ENCODE measurements around the gene CHD3.
"Not testable (repeated sequence)": the region's sequence is repeated elsewhere in the genome, so short reads cannot be mapped to it uniquely, and the experiment has no call there.

The CHD3 gene

DNA sequence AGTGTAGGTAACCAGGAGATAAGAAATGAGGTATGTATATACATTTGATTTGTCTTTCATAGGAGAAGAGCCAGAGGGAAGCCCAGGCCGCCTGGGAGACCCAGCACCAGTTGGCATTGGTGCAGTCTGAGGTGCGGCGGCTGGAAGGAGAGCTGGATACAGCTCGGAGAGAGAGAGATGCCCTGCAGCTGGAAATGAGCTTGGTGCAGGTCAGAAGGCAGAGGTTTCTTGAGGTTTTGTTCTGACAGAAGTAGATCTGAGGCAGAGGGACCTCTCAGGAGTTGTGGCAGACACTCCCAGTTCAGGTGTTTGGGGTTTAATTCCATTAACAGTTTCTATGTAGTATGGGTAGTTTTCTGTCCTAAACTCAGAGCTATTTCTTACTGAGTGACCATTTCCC lies 51.4 kb downstream of the CHD3 start:
- no peak for DNase-seq

DNA sequence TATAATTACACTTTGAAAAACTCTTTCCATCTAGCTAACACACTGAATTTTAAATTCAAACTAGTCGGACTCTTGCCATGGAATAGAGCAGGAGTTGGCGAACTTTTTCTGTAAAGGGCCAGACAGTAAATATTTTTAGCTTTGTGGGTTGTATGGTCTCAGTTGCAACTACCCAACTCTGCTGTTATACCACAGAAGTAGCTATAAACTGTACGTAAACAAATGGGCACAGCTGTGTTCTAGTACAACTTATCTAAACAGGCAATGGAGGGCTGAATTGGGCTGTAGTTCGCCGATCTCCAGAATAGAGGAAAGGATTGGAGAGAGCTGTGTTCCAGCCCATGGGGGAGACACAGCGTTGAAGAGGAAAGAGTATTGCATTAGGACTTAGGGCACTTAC lies 52.2 kb downstream of the CHD3 start:
- no peak for DNase-seq

DNA sequence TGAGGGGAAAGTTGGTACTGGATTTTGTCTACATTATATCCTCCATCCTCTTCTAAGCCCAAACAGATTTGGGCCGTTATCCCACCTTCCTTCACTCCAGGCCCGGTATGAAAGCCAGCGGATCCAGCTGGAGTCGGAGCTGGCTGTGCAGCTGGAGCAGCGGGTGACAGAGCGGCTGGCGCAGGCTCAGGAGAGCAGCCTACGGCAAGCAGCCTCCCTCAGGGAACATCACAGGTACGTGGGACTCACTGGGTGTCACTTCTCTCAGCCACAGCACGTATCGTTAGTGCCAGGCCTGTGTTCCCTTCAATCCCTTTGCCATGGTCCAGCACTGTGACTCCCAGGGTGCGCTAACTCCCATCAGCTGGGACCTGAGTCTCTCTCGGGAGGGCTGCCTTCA lies 54.7 kb downstream of the CHD3 start:
- no peak for DNase-seq

DNA sequence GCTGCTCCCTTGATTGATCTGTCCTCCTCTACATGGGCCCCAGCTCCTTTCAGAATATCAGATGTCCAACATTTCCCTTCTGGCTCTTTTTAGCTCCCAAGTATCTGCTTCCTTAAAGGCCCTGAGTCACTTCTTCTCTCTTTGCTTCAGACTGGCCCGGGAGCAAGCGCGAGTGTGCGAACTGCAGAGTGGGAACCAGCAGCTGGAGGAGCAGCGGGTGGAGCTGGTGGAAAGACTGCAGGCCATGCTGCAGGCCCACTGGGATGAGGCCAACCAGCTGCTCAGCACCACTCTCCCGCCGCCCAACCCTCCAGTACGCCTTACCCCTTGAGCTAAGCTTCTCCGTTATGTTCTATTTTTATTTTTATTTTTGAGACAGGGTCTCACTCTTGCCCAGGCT lies 55.7 kb downstream of the CHD3 start:
- DNase-seq, result no peak

DNA sequence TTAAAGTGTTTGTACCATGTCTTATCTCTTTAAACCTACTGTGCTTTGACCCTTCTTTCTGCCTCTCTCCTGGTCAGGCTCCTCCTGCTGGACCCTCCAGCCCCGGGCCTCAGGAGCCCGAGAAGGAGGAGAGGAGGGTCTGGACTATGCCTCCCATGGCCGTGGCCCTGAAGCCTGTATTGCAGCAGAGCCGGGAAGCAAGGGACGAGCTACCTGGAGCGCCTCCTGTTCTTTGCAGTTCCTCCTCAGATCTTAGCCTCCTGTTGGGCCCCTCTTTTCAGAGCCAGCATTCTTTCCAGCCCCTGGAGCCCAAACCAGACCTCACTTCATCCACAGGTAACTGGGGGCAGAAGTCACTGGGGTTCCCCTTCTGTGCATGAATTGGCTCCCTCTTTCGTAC lies 57.1 kb downstream of the CHD3 start:
- no peak for DNase-seq

DNA sequence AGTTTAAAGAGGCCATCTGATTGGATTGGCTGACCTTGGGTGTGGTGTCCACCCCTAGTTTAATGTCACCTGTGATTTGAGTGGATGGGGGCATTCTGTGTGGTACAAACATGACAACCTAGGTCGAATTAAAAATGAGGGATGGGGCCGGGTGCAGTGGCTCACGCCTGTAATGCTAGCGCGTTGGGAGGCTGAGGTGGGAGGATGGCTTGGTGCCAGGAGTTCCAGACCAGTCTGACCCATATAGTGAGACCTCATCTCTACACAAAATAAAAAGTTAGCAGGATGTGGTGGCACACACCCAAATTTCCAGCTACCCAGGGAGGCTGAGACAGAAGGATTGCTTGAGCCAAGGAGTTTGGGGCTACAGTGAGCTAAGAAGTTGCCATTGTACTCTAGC lies 57.9 kb downstream of the CHD3 start:
- DNase-seq, result no peak

DNA sequence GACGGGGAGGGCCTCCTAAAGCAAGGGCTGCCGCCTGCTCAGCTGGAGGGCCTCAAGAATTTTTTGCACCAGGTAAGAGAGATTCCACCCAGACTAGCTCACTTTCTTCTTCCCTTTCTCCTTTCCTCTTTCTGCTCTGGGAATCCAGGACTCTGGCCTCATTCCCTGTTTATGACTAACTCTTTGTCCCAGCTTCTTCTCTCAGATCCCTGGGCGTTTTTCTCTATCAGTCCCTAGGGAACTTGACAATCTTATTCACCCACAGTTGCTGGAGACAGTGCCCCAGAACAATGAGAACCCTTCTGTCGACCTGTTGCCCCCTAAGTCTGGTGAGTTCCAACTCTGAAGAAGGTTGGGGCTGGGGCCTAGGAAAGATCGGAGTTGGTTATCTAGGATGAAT lies 59.1 kb downstream of the CHD3 start:
- DNase-seq, result no peak

DNA sequence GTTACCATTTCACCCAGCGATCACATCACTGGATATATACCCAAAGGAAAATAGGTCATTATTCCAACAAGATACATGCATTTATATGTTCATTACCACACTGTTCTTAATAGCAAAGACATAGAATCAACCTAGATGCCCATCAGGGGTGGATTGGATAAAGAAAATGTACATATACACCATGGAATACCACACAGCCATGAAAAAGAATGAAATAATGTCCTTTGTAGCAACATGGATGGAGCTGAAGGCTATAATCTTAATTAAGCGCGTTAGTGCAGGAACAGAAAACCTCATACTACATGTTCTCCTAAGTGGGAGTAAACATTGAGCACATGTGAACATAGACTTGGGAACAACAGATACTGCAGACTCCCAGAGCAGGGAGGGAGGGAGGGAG lies 62.0 kb downstream of the CHD3 start:
- no peak for DNase-seq

DNA sequence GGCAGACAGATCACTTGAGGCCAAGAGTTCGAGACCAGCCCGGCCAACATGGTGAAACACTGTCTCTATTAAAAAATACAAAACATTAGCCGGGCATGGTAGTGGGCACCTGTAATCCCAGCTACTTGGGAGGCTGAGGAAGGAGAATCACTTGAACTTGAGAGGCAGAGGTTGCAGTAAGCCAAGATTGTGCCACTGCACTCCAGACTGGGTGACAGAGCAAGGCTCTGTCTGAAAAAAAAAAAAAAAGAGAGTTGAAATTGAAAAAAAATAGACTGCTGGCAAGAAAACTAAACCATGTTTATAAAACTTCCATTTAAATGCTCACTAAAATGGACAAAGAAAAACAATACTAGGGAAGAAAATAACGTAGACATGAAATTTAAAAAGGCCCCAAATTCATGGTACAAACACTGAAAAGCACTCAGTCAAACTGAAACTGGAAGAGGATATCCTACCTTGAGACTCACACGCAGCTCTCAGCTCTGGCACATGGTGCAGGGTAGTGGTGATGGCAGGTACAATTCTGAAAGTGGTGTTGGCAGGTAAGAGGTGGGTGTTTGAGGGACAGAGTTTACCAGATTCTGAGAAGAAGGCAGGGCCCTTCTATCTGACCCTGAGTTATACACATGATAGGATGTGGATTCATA lies 62.7 kb downstream of the CHD3 start:
- no peak for DNase-seq

DNA sequence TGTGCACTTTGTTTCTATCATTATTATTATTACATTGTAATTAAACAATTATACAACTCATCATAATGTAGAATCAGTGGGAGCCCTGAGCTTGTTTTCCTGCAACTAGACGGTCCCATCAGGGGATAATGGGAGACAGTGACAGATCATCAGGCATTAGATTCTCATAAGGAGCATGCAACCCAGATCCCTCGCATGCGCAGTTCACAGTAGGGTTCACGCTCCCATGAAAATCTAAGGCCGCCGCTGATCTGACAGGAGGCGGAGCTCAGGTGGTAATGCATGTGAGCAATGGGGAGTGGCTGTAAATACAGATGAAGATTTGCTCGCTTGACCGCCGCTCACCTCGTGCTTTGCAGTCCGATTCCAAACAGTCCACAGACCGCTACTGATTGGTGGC lies 64.7 kb downstream of the CHD3 start:
- not testable (repeated sequence) for DNase-seq

DNA sequence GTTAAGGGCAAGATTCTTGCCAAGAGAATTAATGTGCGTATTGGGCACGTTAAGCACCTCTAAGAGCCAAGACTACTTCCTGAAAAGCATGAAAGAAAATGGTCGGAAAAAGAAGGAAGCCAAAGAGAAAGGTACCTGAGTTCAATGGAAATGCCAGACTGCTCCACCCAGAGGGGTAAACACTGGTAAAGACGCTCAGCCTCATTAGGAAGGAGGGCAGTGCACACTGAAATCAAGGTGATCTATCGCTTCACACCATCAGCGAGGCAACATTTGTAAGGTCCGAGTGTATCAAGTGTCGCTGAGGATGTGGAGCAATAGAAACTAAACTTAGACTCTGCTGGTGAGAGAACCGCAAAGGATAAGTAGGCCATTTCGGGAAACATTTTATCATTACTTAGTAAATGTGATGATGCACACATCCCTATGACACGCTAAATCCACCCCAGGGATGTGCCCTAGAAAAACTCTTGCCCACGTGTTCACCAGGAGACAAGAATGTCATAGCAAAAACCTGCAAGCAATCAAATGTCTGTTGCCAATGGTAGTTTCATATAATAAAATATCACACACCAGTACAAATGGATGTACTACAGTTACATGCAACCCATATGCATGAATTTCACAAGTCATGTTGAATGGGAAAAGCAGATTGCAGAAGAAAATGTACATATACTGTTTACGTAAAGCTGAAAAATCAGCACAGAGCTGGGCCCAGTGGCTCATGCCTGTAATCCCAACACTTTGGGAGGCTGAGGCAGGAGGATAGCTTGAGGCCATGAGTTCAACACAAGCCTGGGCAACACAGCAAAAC lies 67.0 kb downstream of the CHD3 start:
- no peak for DNase-seq

DNA sequence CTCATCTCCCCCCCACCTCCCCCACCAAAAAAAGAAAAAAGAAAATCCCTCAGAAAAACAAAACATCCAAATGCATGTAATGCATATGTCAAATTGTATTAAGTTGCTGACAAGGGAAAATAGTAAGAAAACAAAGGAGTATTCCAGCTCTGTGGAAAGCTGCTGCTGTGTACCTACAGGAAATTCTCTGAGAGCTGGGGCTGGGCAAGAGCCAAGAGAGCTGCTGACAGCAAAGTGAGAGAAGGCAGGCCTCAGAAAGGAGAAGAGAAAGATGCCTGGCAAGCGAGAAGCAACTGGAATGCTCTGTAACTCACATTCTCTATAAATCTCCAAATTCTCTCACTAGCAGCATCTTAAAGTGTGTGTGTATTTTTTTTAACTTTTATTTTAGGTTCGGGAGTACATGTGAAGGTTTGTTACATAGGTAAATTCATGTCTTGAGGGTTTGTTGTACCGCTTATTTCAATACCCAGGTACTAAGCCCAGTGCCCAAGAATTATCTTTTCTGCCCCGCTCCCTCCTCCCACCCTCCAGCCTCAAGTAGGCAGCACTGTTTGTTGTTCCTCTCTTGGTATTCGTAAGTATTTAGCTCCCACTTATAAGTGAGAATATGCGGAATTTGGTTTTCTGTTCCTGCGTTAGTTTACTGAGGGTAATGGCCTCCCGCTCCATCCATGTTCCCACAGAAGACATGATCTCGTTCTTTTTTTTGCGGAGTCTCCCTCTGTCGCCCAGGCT lies 67.8 kb downstream of the CHD3 start:
- DNase-seq, result no peak

DNA sequence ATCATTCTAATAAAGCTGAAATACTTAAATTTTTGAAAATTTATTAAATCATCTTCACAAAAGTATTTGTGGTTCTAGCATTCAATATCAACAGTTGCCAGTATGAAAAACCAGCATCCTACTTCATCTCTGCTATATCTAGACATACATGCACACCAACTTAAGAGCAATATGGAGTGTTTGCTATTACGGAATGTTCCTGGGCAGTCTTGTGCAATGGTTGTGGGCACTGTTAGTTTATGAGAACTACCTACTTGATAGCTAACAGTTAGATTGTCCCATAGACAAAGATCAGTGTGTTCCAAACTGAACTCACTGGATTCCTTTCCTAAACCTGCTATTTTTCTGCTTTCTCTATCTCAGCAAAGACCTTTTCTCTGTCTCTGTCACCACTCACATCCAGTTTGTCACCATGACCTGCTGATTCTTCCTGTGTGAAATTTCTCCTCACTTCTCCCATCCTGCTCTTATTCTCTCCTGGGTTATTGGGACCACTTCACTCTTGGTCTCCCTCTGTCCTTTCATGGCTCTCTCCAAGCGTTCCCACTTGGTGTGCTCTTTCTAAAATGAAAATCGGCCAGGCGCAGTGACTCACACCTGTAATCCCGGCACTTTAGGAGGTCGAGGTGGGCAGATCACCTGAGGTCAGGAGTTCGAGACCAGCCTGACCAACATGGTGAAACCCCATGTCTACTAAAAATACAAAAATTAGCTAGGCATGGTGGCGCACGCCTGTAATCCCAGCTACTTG lies 71.1 kb downstream of the CHD3 start:
- no peak for DNase-seq

DNA sequence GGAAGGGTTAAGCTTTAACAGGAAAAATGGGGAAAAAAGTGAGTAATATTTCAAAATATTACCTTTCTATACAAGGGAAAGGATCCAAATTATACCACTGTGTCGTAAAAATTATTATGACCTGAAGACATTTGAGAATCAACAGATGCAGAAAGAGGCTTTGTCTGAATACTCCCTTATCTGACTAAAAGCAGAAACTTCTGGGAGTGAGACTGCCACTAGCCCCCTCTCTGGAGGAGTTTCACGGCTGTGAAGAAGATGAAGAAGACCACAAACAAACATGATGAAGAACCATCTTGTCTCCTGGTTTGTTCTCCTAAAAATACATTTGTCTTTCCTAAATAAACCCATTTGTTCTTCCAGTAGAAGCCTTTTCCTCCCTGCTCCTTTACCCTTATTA lies 72.8 kb downstream of the CHD3 start:
- DNase-seq, result no peak

Data from NCI-H2029 (cell line).